ENCODE measurements around the gene EEF1A2. TPM values are rescaled to one million over a fixed set of nuclear protein-coding genes. Genes with fewer than 3 reads are reported as not detected.

Gene EEF1A2
- polyA plus RNA-seq, 3 donors: 0.08 TPM; not detected in 2

DNA sequence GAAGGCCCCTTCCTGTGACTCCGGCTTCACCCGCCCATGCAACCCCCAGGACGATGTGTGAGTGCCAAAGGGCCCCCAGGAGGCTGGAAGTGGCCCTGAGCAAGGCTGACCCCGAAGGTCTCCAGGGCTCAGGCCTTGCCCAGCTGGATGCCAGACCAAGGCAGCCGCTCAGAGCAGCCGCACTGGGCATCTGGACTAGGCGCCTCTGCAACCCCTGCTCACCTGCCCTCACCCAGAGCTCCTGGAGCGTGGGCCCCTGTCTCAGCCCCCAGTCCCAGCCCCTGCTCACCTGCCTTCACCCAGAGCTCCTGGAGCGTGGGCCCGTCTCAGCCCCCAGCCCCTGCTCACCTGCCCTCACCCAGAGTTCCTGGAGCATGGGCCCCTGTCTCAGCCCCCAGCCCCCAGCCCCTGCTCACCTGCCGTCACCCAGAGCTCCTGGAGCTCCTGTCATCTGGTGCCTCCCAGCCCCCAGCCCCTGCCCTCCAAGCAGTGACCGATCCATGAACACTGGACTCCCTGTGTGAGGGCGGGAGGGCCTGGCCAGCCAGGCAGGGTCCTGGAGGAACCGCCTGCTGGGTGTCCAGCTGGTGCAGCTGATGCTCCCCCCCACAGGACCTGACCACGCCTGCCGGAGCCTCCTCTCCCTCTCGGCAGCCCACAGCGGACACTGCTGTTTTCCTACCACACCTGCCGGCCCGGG is 47.5 kb upstream of the EEF1A2 start:
- H4K20me1 ChIP-seq (ENCODE audit: insufficient read depth, low read length): no peaks in the 10 kb centered on the region
- no peaks in the 10 kb centered on the region for H3K36me3 Mint-ChIP-seq
- peaks cover 26 to 73% (median 44%) of the 10 kb centered on the region in 3 donors for H3K27me3 Mint-ChIP-seq (ENCODE audit: low read depth in 3 of 3)
- H3K9ac ChIP-seq (ENCODE audit: insufficient read depth, low read length, poor library complexity, severe bottlenecking): no peak overlapping the region
- H3K9me3 ChIP-seq (replicated peaks in 1 of 2; ENCODE audit: control insufficient read depth in 1 of 2, insufficient read depth in 1 of 2, low read length in 2 of 2): no peaks in the 10 kb centered on the region
- H3K4me2 ChIP-seq (replicated peaks; ENCODE audit: extremely low read depth, low read length, poor library complexity, severe bottlenecking): no peak overlapping the region
- intact Hi-C loops (cut with micrococcal nuclease): no loop called here
- H3K4me3 ChIP-seq (replicated peaks in 1 of 3; ENCODE audit: low read depth in 2 of 3, low read length in 3 of 3): no peak overlapping the region
- WGBS (ENCODE audit: insufficient coverage): 93% methylated on average over 19 of the region's 20 CpGs
- peaks cover 0 to 3% (median 0%) of the 10 kb centered on the region in 7 donors for H3K9me3 Mint-ChIP-seq
- peak overlapping the region in 1 of 2 donors; percentile 42 for H3K4me3 Mint-ChIP-seq
- H3K27ac Mint-ChIP-seq: no peak overlapping the region
- H3K27ac ChIP-seq (ENCODE audit: low read depth in 1 of 2, low read length in 2 of 2): no peak overlapping the region
- H3K27me3 ChIP-seq (ENCODE audit: control insufficient read depth in 2 of 2, insufficient read depth in 2 of 2, low read length in 2 of 2): peaks cover 0 to 43% of the 10 kb centered on the region in 2 donors
- H3K4me1 Mint-ChIP-seq: peaks cover 2% of the 10 kb centered on the region
- H3K36me3 ChIP-seq (replicated peaks in 1 of 2; ENCODE audit: control insufficient read depth in 1 of 2, insufficient read depth in 2 of 2, low read length in 2 of 2): no peaks in the 10 kb centered on the region
- no peaks in the 10 kb centered on the region for H3K79me2 ChIP-seq (ENCODE audit: insufficient read depth, low read length)
- no peaks in the 10 kb centered on the region for H3K4me1 ChIP-seq (ENCODE audit: control insufficient read depth in 1 of 2, insufficient read depth in 2 of 2, low read length in 2 of 2)
- DNase-seq: no peak
- TF ChIP-seq, protein P1, sequence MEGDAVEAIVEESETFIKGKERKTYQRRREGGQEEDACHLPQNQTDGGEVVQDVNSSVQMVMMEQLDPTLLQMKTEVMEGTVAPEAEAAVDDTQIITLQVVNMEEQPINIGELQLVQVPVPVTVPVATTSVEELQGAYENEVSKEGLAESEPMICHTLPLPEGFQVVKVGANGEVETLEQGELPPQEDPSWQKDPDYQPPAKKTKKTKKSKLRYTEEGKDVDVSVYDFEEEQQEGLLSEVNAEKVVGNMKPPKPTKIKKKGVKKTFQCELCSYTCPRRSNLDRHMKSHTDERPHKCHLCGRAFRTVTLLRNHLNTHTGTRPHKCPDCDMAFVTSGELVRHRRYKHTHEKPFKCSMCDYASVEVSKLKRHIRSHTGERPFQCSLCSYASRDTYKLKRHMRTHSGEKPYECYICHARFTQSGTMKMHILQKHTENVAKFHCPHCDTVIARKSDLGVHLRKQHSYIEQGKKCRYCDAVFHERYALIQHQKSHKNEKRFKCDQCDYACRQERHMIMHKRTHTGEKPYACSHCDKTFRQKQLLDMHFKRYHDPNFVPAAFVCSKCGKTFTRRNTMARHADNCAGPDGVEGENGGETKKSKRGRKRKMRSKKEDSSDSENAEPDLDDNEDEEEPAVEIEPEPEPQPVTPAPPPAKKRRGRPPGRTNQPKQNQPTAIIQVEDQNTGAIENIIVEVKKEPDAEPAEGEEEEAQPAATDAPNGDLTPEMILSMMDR (IDR thresholded peaks at IDR 0.05): no peak
- H2AFZ ChIP-seq (ENCODE audit: insufficient read depth, low read depth, low read length, poor library complexity, severe bottlenecking): no peak overlapping the region

DNA sequence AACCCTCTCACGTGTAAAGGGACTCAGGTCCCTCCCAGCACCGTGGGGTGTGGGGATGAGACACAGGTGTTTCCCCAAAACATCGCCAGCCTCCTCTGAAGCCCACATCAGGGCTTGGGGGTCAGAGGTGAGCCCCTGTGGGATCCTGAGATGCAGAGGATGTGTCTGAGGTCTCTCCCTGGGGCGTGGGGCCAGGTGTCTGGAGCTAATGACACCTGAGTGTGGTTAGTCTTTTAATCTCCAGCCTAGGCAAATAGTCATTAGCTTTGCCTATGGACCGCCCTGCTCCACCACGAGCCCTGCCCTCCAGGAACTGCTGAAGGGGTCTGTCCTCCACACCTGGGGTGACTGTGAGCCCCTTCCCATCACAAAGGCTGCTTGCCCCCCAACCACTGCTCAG is 46.9 kb upstream of the EEF1A2 start:
- H4K20me1 ChIP-seq (ENCODE audit: insufficient read depth, low read length): no peaks in the 10 kb centered on the region

More for the DNA sequence above, 46.9 kb upstream of the EEF1A2 start:
- H3K36me3 ChIP-seq (replicated peaks in 1 of 2; ENCODE audit: control insufficient read depth in 1 of 2, insufficient read depth in 2 of 2, low read length in 2 of 2): no peaks in the 10 kb centered on the region
- no peak overlapping the region for H3K4me2 ChIP-seq (replicated peaks; ENCODE audit: extremely low read depth, low read length, poor library complexity, severe bottlenecking)
- H3K4me1 ChIP-seq (ENCODE audit: control insufficient read depth in 1 of 2, insufficient read depth in 2 of 2, low read length in 2 of 2): no peaks in the 10 kb centered on the region
- no peak overlapping the region for H3K9ac ChIP-seq (ENCODE audit: insufficient read depth, low read length, poor library complexity, severe bottlenecking)
- no peak for DNase-seq
- no peak overlapping the region for H3K27ac Mint-ChIP-seq
- H3K27me3 Mint-ChIP-seq (ENCODE audit: low read depth in 3 of 3): peaks cover 24 to 69% (median 41%) of the 10 kb centered on the region in 3 donors
- H3K27ac ChIP-seq (ENCODE audit: low read depth in 1 of 2, low read length in 2 of 2): no peak overlapping the region
- TF ChIP-seq, protein P1 (IDR thresholded peaks at IDR 0.05): no peak
- peaks cover 0 to 39% of the 10 kb centered on the region in 2 donors for H3K27me3 ChIP-seq (ENCODE audit: control insufficient read depth in 2 of 2, insufficient read depth in 2 of 2, low read length in 2 of 2)
- no peaks in the 10 kb centered on the region for H3K36me3 Mint-ChIP-seq
- no peak overlapping the region for H2AFZ ChIP-seq (ENCODE audit: insufficient read depth, low read depth, low read length, poor library complexity, severe bottlenecking)
- intact Hi-C loops (cut with micrococcal nuclease): no loop called here
- no peak overlapping the region for H3K4me3 ChIP-seq (replicated peaks in 1 of 3; ENCODE audit: low read depth in 2 of 3, low read length in 3 of 3)
- WGBS (ENCODE audit: insufficient coverage): 58% methylated on average over 6 of the region's 6 CpGs
- H3K9me3 Mint-ChIP-seq: peaks cover 0 to 3% (median 0%) of the 10 kb centered on the region in 7 donors
- no peaks in the 10 kb centered on the region for H3K9me3 ChIP-seq (replicated peaks in 1 of 2; ENCODE audit: control insufficient read depth in 1 of 2, insufficient read depth in 1 of 2, low read length in 2 of 2)
- peaks cover 2% of the 10 kb centered on the region for H3K4me1 Mint-ChIP-seq
- no peak overlapping the region for H3K4me3 Mint-ChIP-seq
- no peaks in the 10 kb centered on the region for H3K79me2 ChIP-seq (ENCODE audit: insufficient read depth, low read length)

All from CD14-positive monocyte (primary cell).